Sigmoid colon (tissue), 4 donors: ENCODE measurements around the gene HSPG2.

Experiments
- CTCF ChIP-seq, 4 experiments: fragments of 450-650 bp in 3 of 4; fragments of 200-600 bp in 1 of 4; IDR thresholded peaks; one replicate each; pipeline ENCODE4 v1.5.1; 2016 to 2019; ENCODE audit warnings: antibody characterized with exemption in 4 of 4, mild to moderate bottlenecking in 3 of 4, moderate library complexity in 2 of 4
- POLR2AphosphoS5 ChIP-seq, 4 donors: sonication (generic); formaldehyde crosslinking; IDR thresholded peaks; one replicate each; pipeline ENCODE4 v1.6.1; 2017; ENCODE audit warnings: antibody characterized with exemption in 4 of 4

GRCh38 chr1:21786640-21787039 is 150.5 kb downstream of the HSPG2 start:
- no peak for TF ChIP-seq POLR2AphosphoS5 (IDR thresholded peaks at IDR 0.05)
- TF ChIP-seq CTCF (IDR thresholded peaks at IDR 0.05) = no peak
